Right lobe of liver (tissue), 4 donors: ENCODE results near the gene PAPOLG.

Experiments
- CTCF ChIP-seq, 4 donors: fragments of 200-600 bp in 3 of 4; fragments of 450-650 bp in 1 of 4; IDR thresholded peaks; one replicate each; pipeline versions ENCODE4 v1.5.1 to v1.8.0; 2016 to 2022; ENCODE audit warnings: antibody characterized with exemption in 4 of 4, mild to moderate bottlenecking in 2 of 4
- POLR2A ChIP-seq: fragments of 450-650 bp; IDR thresholded peaks from one replicate; pipeline ENCODE4 v1.6.1; 2017; ENCODE audit warnings: antibody characterized with exemption, mild to moderate bottlenecking
- donor health status: DM: no; HTN: no; CAD: no.
- donor health status: DM: no; HTN: no; CAD: no.
- donor health status: DM: no; HTN: yes; CAD: no.

- TF ChIP-seq CTCF (IDR thresholded peaks at IDR 0.05) (no peak), POLR2A (no peak)
Measured at GRCh38 chr2:60806595-60806987, 50.5 kb downstream of the PAPOLG start.
